Uterus (tissue), 4 donors: ENCODE results near the gene BRD7. TPM values are rescaled to one million over a fixed set of nuclear protein-coding genes. Genes with fewer than 3 reads are reported as not detected.

ENCODE experiments used
- DNase-seq, 2 donors: peaks; one replicate each; pipeline ENCODE4 v3.0.0-alpha.2; 2019 to 2020
- H3K27ac ChIP-seq, 2 donors: fragments of 200-600 bp; sonication (generic); 1 replicate in 1 of 2; 2 replicates in 1 of 2; pipeline ENCODE4 v1.5.1; 2016 to 2018
- H3K27me3 ChIP-seq, 2 donors: fragments of 200-600 bp; sonication (generic); one replicate each; pipeline ENCODE4 v1.5.1; 2018 to 2019; ENCODE audit warnings: control low read depth in 1 of 2
- H3K36me3 ChIP-seq, 2 donors: fragments of 200-600 bp; sonication (generic); one replicate each; pipeline ENCODE4 v1.5.1; 2019; ENCODE audit warnings: control low read depth in 1 of 2
- H3K4me1 ChIP-seq, 2 donors: fragments of 200-600 bp; sonication (generic); one replicate each; pipeline ENCODE4 v1.5.1; 2018 to 2019; ENCODE audit warnings: control low read depth in 1 of 2
- H3K4me3 ChIP-seq, 2 donors: fragments of 200-600 bp; sonication (generic); 1 replicate in 1 of 2; 2 replicates in 1 of 2; pipeline ENCODE4 v1.5.1; 2018 to 2019; ENCODE audit warnings: mild to moderate bottlenecking in 1 of 2
- H3K9me3 ChIP-seq, 2 donors: fragments of 200-600 bp; sonication (generic); one replicate each; pipeline ENCODE4 v1.5.1; 2019; ENCODE audit warnings: control low read depth in 1 of 2
- CTCF ChIP-seq, 4 experiments: fragments of 200-600 bp in 2 of 4; fragments of 450-650 bp in 2 of 4; sonication (generic) in 2 of 4; IDR thresholded peaks; one replicate each; pipeline ENCODE4 v1.5.1; 2016 to 2019; ENCODE audit warnings: antibody characterized with exemption in 4 of 4, mild to moderate bottlenecking in 2 of 4, moderate library complexity in 1 of 4
- POLR2A ChIP-seq, 2 donors: fragments of 450-650 bp; IDR thresholded peaks; one replicate each; pipeline ENCODE4 v1.6.1; 2016; ENCODE audit warnings: antibody characterized with exemption in 2 of 2, mild to moderate bottlenecking in 1 of 2, moderate library complexity in 1 of 2
- intact Hi-C: fragments of 100-400 bp; cut with DNase I; formaldehyde crosslinking; loops from one replicate; pipeline ENCODE4 v1.15.1; 2023; ENCODE audit warnings: low total_unique reads
- total RNA-seq, 4 donors: library from RNA; depleted of rRNA in 3 of 4; stranded (reverse); fragments of >200 nt in 3 of 4; gene quantifications; one replicate each; pipeline versions ENCODE4 v1.1.0 to v1.2.4, GENCODE V29; 2014 to 2023
- donor health status: DM: yes; HTN: yes; CAD: no.

Gene BRD7
- total RNA-seq, 4 donors from 2014 or later, result 26.9 to 74.8 (median 40.3) TPM

GRCh38 chr16:50372611-50373344 is 4.0 kb upstream of the BRD7 start:
- intact Hi-C loops, result no loop called here
- Histone ChIP-seq H3K4me3 (no peak overlapping the region), H3K27me3 (no peaks in the 10 kb centered on the region), H3K27ac (no peak overlapping the region), H3K36me3 (no peaks in the 10 kb centered on the region), H3K4me1 (no peaks in the 10 kb centered on the region), H3K9me3 (no peaks in the 10 kb centered on the region)
- TF ChIP-seq POLR2A (IDR thresholded peaks at IDR 0.05), result no peak
- no peak for TF ChIP-seq CTCF (IDR thresholded peaks at IDR 0.05)
- DNase-seq, result no peak

- no peak for DNase-seq
Observed at GRCh38 chr16:50371936-50372595, 3.3 kb upstream of the BRD7 start.

GRCh38 chr16:50371036-50371716 is 2.4 kb upstream of the BRD7 start:
- no peaks in the 10 kb centered on the region for H3K36me3 ChIP-seq
- intact Hi-C loops, result no loop called here
- no peaks in the 10 kb centered on the region for H3K27me3 ChIP-seq
- no peak overlapping the region for H3K4me3 ChIP-seq
- no peak overlapping the region for H3K27ac ChIP-seq
- TF ChIP-seq POLR2A (IDR thresholded peaks at IDR 0.05) (no peak), CTCF (IDR thresholded peaks at IDR 0.05) (no peak)
- no peak for DNase-seq
- peaks cover 0 to 5% of the 10 kb centered on the region in 2 donors for H3K4me1 ChIP-seq
- no peaks in the 10 kb centered on the region for H3K9me3 ChIP-seq

More at GRCh38 chr16:50371936-50372595, 3.3 kb upstream of the BRD7 start:
- Histone ChIP-seq H3K36me3 (no peaks in the 10 kb centered on the region), H3K27me3 (no peaks in the 10 kb centered on the region), H3K27ac (no peak overlapping the region), H3K4me3 (no peak overlapping the region), H3K4me1 (peaks cover 0 to 5% of the 10 kb centered on the region in 2 donors), H3K9me3 (no peaks in the 10 kb centered on the region)
- intact Hi-C loops, result no loop called here
- TF ChIP-seq POLR2A (IDR thresholded peaks at IDR 0.05), result no peak
- peak in 2 of 4 experiments; percentile 11 to 21 for TF ChIP-seq CTCF (IDR thresholded peaks at IDR 0.05)

- TF ChIP-seq POLR2A (IDR thresholded peaks at IDR 0.05) (no peak), CTCF (IDR thresholded peaks at IDR 0.05) (peak in 1 of 4 experiments; percentile 10)
- Histone ChIP-seq H3K4me1 (peaks cover 0 to 5% of the 10 kb centered on the region in 2 donors), H3K27ac (peak overlapping the region; percentile 69 to 74), H3K36me3 (no peaks in the 10 kb centered on the region), H3K4me3 (peak overlapping the region; percentile 46 to 57), H3K9me3 (no peaks in the 10 kb centered on the region), H3K27me3 (no peaks in the 10 kb centered on the region)
- no peak for DNase-seq
- intact Hi-C loops, result no loop called here
Observed at GRCh38 chr16:50369133-50369804, 481 bp upstream of the BRD7 start.
